Memory B cell (primary cell): ENCODE data around the gene LRRN1.
A peak's percentile ranks its signal among the peaks of the same experiment; 100 is the strongest.

Experiments used
- ATAC-seq: fragments of 150-1000 bp; cut with Tn5 transposase; 2 replicates; pipeline ENCODE4 v1.10.0; 2021; ENCODE audit warnings: low read depth, mild to moderate bottlenecking, moderate library complexity
- DNase-seq, 2 donors: peaks; one replicate each; pipeline ENCODE4 v3.0.0; 2022; ENCODE audit warnings: low spot score in 2 of 2
- H3K27ac Mint-ChIP-seq: one replicate; pipeline ENCODE4 v1.8.0; 2022; ENCODE audit warnings: mild to moderate bottlenecking, moderate library complexity, mixed read lengths
- H3K27me3 Mint-ChIP-seq: one replicate; pipeline ENCODE4 v1.8.0; 2022; ENCODE audit warnings: mixed read lengths
- H3K36me3 Mint-ChIP-seq: one replicate; pipeline ENCODE4 v1.8.0; 2022; ENCODE audit warnings: mild to moderate bottlenecking, mixed read lengths
- H3K4me1 Mint-ChIP-seq: one replicate; pipeline ENCODE4 v1.8.0; 2022; ENCODE audit warnings: mixed read lengths
- H3K4me3 Mint-ChIP-seq: one replicate; pipeline ENCODE4 v1.8.0; 2022; ENCODE audit warnings: mild to moderate bottlenecking, moderate library complexity, mixed read lengths
- H3K9me3 Mint-ChIP-seq: one replicate; pipeline ENCODE4 v1.8.0; 2022; ENCODE audit warnings: mixed read lengths

The LRRN1 gene

GRCh38 chr3:3792391-3792790 is 6.8 kb upstream of the LRRN1 start:
- peaks cover 1% of the 10 kb centered on the region for H3K36me3 Mint-ChIP-seq
- DNase-seq (no peak), ATAC-seq (no peak)
- H3K27me3 Mint-ChIP-seq, result no peaks in the 10 kb centered on the region
- no peaks in the 10 kb centered on the region for H3K9me3 Mint-ChIP-seq
- H3K4me1 Mint-ChIP-seq, result no peaks in the 10 kb centered on the region
- no peak overlapping the region for H3K27ac Mint-ChIP-seq
- no peak overlapping the region for H3K4me3 Mint-ChIP-seq

- H3K4me1 Mint-ChIP-seq, result peaks cover 11% of the 10 kb centered on the region
- H3K27me3 Mint-ChIP-seq, result no peaks in the 10 kb centered on the region
- H3K9me3 Mint-ChIP-seq, result no peaks in the 10 kb centered on the region
- ATAC-seq (peak; percentile 35), DNase-seq (peak; percentile 21 to 22)
- peak overlapping the region; percentile 76 for H3K27ac Mint-ChIP-seq
- H3K36me3 Mint-ChIP-seq, result peaks cover 1% of the 10 kb centered on the region
- H3K4me3 Mint-ChIP-seq, result peak overlapping the region; percentile 85
Measured at GRCh38 chr3:3798631-3799113, 559 bp upstream of the LRRN1 start.

DNA sequence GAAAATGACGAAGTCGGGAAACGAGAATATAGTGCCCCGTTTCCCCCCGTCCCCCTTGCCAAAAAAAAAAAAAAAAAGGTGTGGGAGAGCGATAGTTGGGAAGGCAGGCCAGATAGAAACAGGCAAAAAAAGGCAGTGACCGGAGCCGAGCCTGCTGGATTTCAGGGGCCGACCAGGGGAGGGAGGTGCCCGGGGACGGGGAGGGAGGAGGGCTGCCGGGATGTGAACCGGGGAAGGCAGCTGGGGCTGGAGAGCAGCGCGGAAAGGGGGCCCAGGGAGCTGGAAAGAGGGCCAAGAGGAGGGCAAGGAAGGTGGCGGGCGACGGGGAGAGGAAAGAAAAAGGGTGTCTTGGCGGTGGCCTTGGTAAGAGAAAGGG is 837 bp downstream of the LRRN1 start:
- Mint-ChIP-seq H3K4me1 (peaks cover 14% of the 10 kb centered on the region), H3K9me3 (no peaks in the 10 kb centered on the region), H3K27me3 (no peaks in the 10 kb centered on the region), H3K4me3 (peak overlapping the region; percentile 92), H3K27ac (peak overlapping the region; percentile 63), H3K36me3 (no peaks in the 10 kb centered on the region)
- ATAC-seq (no peak), DNase-seq (peak; percentile 1 to 14)

DNA sequence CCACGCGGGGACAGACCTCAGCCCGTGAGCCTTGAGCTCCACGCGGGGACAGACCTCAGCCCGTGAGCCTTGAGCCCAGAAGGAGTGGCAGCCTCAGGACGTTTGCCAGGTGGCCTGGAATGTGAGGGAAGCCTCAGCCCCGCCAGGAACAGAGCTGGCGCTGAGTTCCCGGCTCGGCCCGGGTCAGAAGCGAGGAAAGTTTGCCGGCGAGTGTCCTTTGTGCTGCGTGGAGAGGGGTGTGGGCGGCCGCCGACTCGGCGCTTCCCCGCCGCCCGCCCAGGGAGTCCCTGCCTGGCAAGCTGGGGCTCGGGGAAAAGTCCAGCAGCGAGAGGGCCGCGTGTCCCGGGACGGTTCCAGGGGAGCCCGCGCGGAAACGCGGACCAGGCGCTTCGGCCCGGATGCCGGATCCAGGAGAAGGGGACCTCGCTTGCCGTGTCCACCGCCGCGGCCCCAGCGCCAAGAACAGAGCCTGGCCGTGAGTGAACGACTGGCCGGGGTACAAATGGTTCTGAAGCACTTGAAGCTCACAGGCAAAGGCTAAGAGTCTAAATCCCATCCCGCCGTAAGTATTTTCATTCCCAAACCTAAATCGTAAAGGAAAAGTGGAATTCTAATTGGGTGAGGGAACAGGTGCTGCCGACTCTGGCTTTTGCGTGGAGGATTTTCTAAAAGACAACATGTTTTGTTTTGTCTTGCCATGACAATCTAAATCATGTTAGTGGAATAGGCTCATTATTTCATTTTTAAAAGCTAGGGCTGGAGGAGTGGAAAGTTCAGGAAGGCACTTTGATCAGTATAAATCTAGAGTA is 1.7 kb downstream of the LRRN1 start:
- H3K27me3 Mint-ChIP-seq, result no peaks in the 10 kb centered on the region
- H3K4me1 Mint-ChIP-seq, result peaks cover 14% of the 10 kb centered on the region
- ATAC-seq, result no peak
- peak overlapping the region; percentile 92 for H3K4me3 Mint-ChIP-seq
- no peaks in the 10 kb centered on the region for H3K36me3 Mint-ChIP-seq
- peak overlapping the region; percentile 8 for H3K27ac Mint-ChIP-seq
- H3K9me3 Mint-ChIP-seq, result no peaks in the 10 kb centered on the region
- DNase-seq, result peak in 1 of 2 donors; percentile 3

DNA sequence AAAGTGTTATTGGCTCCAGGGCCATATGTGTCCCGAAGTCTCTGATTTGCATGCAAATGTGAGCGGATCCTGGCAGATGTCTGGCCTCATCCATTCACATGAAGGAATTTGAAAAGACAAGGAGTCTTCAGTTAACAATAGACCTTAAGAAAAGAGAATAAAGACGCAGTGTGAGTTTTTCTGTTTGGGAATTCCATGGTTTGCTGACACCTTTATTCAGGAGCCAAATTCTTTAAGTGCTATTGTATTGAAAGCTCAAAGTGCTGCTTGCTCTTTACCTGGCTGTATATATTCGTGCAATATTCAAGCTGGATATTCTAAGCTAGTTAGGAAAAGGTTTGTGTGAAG is 2.2 kb downstream of the LRRN1 start:
- no peaks in the 10 kb centered on the region for H3K27me3 Mint-ChIP-seq
- peak overlapping the region; percentile 37 for H3K4me3 Mint-ChIP-seq
- H3K4me1 Mint-ChIP-seq, result peaks cover 14% of the 10 kb centered on the region
- H3K36me3 Mint-ChIP-seq, result no peaks in the 10 kb centered on the region
- no peak for DNase-seq
- no peak for ATAC-seq
- no peaks in the 10 kb centered on the region for H3K9me3 Mint-ChIP-seq
- no peak overlapping the region for H3K27ac Mint-ChIP-seq

GRCh38 chr3:3802046-3802445 is 2.8 kb downstream of the LRRN1 start:
- DNase-seq (no peak), ATAC-seq (no peak)
- Mint-ChIP-seq H3K27me3 (no peaks in the 10 kb centered on the region), H3K27ac (no peak overlapping the region), H3K4me3 (no peak overlapping the region), H3K4me1 (peaks cover 14% of the 10 kb centered on the region), H3K9me3 (no peaks in the 10 kb centered on the region), H3K36me3 (no peaks in the 10 kb centered on the region)

- no peak overlapping the region for H3K27ac Mint-ChIP-seq
- no peak overlapping the region for H3K4me3 Mint-ChIP-seq
- H3K4me1 Mint-ChIP-seq, result peaks cover 10% of the 10 kb centered on the region
- H3K9me3 Mint-ChIP-seq, result no peaks in the 10 kb centered on the region
- no peak for DNase-seq
- no peak for ATAC-seq
- no peaks in the 10 kb centered on the region for H3K27me3 Mint-ChIP-seq
- H3K36me3 Mint-ChIP-seq, result no peaks in the 10 kb centered on the region
Measured at GRCh38 chr3:3804560-3804959, 5.3 kb downstream of the LRRN1 start.

- H3K4me3 Mint-ChIP-seq, result no peak overlapping the region
- no peaks in the 10 kb centered on the region for H3K9me3 Mint-ChIP-seq
- H3K27ac Mint-ChIP-seq, result no peak overlapping the region
Measured at GRCh38 chr3:3806092-3806491, 6.9 kb downstream of the LRRN1 start.

GRCh38 chr3:3806856-3807255 is 7.6 kb downstream of the LRRN1 start:
- DNase-seq (no peak), ATAC-seq (no peak)
- Mint-ChIP-seq H3K4me1 (peaks cover 4% of the 10 kb centered on the region), H3K4me3 (no peak overlapping the region), H3K27ac (no peak overlapping the region), H3K36me3 (no peaks in the 10 kb centered on the region), H3K27me3 (no peaks in the 10 kb centered on the region), H3K9me3 (no peaks in the 10 kb centered on the region)

More at GRCh38 chr3:3806092-3806491, 6.9 kb downstream of the LRRN1 start:
- H3K4me1 Mint-ChIP-seq, result peaks cover 4% of the 10 kb centered on the region
- DNase-seq (no peak), ATAC-seq (no peak)
- H3K27me3 Mint-ChIP-seq, result no peaks in the 10 kb centered on the region
- no peaks in the 10 kb centered on the region for H3K36me3 Mint-ChIP-seq

GRCh38 chr3:3813013-3813412 is 13.8 kb downstream of the LRRN1 start:
- Mint-ChIP-seq H3K4me1 (peaks cover 3% of the 10 kb centered on the region), H3K9me3 (no peaks in the 10 kb centered on the region), H3K27ac (no peak overlapping the region), H3K36me3 (peaks cover 18% of the 10 kb centered on the region), H3K27me3 (no peaks in the 10 kb centered on the region), H3K4me3 (no peak overlapping the region)
- no peak for ATAC-seq
- DNase-seq, result no peak

DNA sequence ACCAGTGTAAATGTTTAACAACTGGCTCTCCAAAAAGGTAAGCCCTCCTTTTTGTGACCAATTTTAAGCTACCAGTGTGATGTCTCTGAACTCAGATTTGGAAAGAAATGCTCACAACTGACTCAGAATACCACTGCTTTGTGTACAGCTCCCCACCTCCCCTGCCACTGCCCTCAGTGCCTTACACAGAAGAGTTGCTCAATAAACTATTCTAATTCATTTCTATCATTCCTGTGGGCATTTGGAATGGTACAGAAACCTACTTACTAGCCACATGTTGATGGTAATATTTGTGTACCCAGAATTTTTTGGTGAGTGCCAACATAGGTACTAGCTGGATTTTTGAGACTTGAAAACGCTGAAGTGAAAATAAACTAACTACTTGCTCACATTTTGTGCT is 16.0 kb downstream of the LRRN1 start:
- H3K9me3 Mint-ChIP-seq, result no peaks in the 10 kb centered on the region
- no peaks in the 10 kb centered on the region for H3K27me3 Mint-ChIP-seq
- peaks cover 3% of the 10 kb centered on the region for H3K4me1 Mint-ChIP-seq
- no peak overlapping the region for H3K4me3 Mint-ChIP-seq
- H3K36me3 Mint-ChIP-seq, result peaks cover 20% of the 10 kb centered on the region
- DNase-seq (no peak), ATAC-seq (no peak)
- H3K27ac Mint-ChIP-seq, result no peak overlapping the region

- no peaks in the 10 kb centered on the region for H3K9me3 Mint-ChIP-seq
- DNase-seq, result no peak
- H3K4me1 Mint-ChIP-seq, result peaks cover 3% of the 10 kb centered on the region
- no peak overlapping the region for H3K27ac Mint-ChIP-seq
- no peak overlapping the region for H3K4me3 Mint-ChIP-seq
- no peaks in the 10 kb centered on the region for H3K27me3 Mint-ChIP-seq
- no peak for ATAC-seq
- H3K36me3 Mint-ChIP-seq, result peaks cover 20% of the 10 kb centered on the region
Measured at GRCh38 chr3:3816034-3816433, 16.8 kb downstream of the LRRN1 start.

GRCh38 chr3:3817865-3818264 is 18.6 kb downstream of the LRRN1 start:
- Mint-ChIP-seq H3K27me3 (no peaks in the 10 kb centered on the region), H3K4me3 (no peak overlapping the region), H3K27ac (no peak overlapping the region), H3K9me3 (no peaks in the 10 kb centered on the region), H3K36me3 (peaks cover 20% of the 10 kb centered on the region), H3K4me1 (no peaks in the 10 kb centered on the region)
- DNase-seq (no peak), ATAC-seq (no peak)

DNA sequence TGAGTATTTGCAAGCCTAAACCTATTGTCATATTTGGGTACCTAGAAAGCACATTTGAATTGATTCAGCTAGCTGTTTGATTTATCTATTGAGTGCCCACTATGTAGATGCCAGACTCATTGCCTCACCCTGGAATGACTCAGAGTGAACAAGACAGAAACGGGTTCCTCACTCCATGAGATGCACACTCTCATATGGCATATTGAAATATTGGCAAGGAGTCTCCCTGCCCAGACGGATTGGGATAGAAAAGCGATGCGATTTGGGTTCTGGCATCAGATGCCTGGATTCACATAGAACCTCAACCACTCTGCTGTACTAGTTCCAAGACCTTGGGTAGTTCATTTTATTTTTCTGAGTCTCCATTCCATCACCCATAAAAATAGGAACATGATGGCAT is 22.5 kb downstream of the LRRN1 start:
- no peak overlapping the region for H3K27ac Mint-ChIP-seq
- ATAC-seq, result no peak

GRCh38 chr3:3825035-3825434 is 25.8 kb downstream of the LRRN1 start:
- DNase-seq, result no peak
- ATAC-seq, result no peak
- Mint-ChIP-seq H3K9me3 (no peaks in the 10 kb centered on the region), H3K4me3 (no peak overlapping the region), H3K4me1 (no peaks in the 10 kb centered on the region), H3K36me3 (peaks cover 12% of the 10 kb centered on the region), H3K27ac (no peak overlapping the region), H3K27me3 (no peaks in the 10 kb centered on the region)

More for the DNA sequence above, 22.5 kb downstream of the LRRN1 start:
- Mint-ChIP-seq H3K4me3 (no peak overlapping the region), H3K4me1 (no peaks in the 10 kb centered on the region), H3K36me3 (peaks cover 12% of the 10 kb centered on the region), H3K27me3 (no peaks in the 10 kb centered on the region), H3K9me3 (no peaks in the 10 kb centered on the region)
- no peak for DNase-seq
